H1 (cell line): ENCODE data around the gene CBLN3. TPM values are rescaled to one million over a fixed set of nuclear protein-coding genes. Genes with fewer than 3 reads are reported as not detected.
A peak's percentile ranks its signal among the peaks of the same experiment; 100 is the strongest.

ENCODE experiments used
- CTCF ChIA-PET: fragments of 300-600 bp; sonication (Branson Sonifier 250); formaldehyde crosslinking; loops from one replicate; lab custom pipeline; 2021; ENCODE audit not compliant: partially characterized antibody; lab: Charles Lee
- POLR2A ChIA-PET: fragments of 300-600 bp; sonication (Branson Sonifier 250); formaldehyde crosslinking; loops from one replicate; lab custom pipeline; 2021; ENCODE audit warnings: inconsistent platforms; ENCODE audit not compliant: partially characterized antibody; lab: Charles Lee
- DNase-seq, 2 experiments: peaks; one replicate each; pipeline versions ENCODE4 v3.0.0 to v3.0.0-alpha.2; 2010 to 2022; ENCODE audit warnings: low spot score in 2 of 2, low read depth in 1 of 2, mixed read lengths in 1 of 2
- FAIRE-seq: peaks from 2 replicates; lab custom pipeline; 2011; peaks lifted over from hg19 to GRCh38; lab: Jason Lieb, UNC
- H2AFZ ChIP-seq: 2 replicates; pipeline ENCODE4 v1.8.1; 2012; ENCODE audit warnings: low read length, inconsistent platforms
- H2AK5ac ChIP-seq: 2 replicates; pipeline ENCODE4 v1.6.1; 2013; ENCODE audit warnings: low read depth, low read length
- H2BK120ac ChIP-seq: replicated peaks from 2 replicates; pipeline ENCODE3; 2013; ENCODE audit warnings: low read depth, low read length, inconsistent platforms
- H2BK12ac ChIP-seq: 2 replicates; pipeline ENCODE4 v1.6.1; 2013; ENCODE audit warnings: low read depth, low read length
- H2BK15ac ChIP-seq: 2 replicates; pipeline ENCODE4 v1.6.1; 2013; ENCODE audit warnings: low read length
- H2BK20ac ChIP-seq: 2 replicates; pipeline ENCODE4 v1.6.1; 2013; ENCODE audit warnings: low read length
- H2BK5ac ChIP-seq: 2 replicates; pipeline ENCODE4 v1.6.1; 2013; ENCODE audit warnings: low read depth, low read length
- H3K14ac ChIP-seq: 2 replicates; pipeline ENCODE4 v1.6.1; 2013; ENCODE audit warnings: inconsistent platforms; ENCODE audit not compliant: insufficient read length
- H3K18ac ChIP-seq: 2 replicates; pipeline ENCODE4 v1.6.1; 2013; ENCODE audit warnings: low read length; ENCODE audit errors: extremely low read depth
- H3K23ac ChIP-seq: 2 replicates; pipeline ENCODE4 v1.6.1; 2013; ENCODE audit warnings: inconsistent platforms; ENCODE audit not compliant: insufficient read length
- H3K23me2 ChIP-seq: 2 replicates; pipeline ENCODE4 v1.6.1; 2013; ENCODE audit warnings: low read depth, low read length
- H3K27ac ChIP-seq: 2 replicates; pipeline ENCODE4 v1.6.1; 2011; ENCODE audit warnings: low read depth, low read length, inconsistent platforms
- H3K27me3 ChIP-seq, 4 experiments: replicated peaks in 1 of 4; 1 replicate in 1 of 4; 2 replicates in 3 of 4; pipeline versions ENCODE4 v1.6.1 to v1.8.1; 2011 to 2013; ENCODE audit warnings: low read length in 3 of 4, mild to moderate bottlenecking in 3 of 4, inconsistent platforms in 2 of 4, mixed read lengths in 2 of 4, moderate library complexity in 1 of 4; ENCODE audit not compliant: control insufficient read depth in 3 of 4, insufficient read depth in 3 of 4; ENCODE audit errors: extremely low read depth in 1 of 4
- H3K36me3 ChIP-seq, 4 experiments: 2 replicates each; pipeline versions ENCODE4 v1.6.1 to v1.8.1; 2011 to 2013; ENCODE audit warnings: mild to moderate bottlenecking in 4 of 4, low read length in 3 of 4, moderate library complexity in 2 of 4, control low read depth in 1 of 4, inconsistent platforms in 1 of 4; ENCODE audit not compliant: insufficient read depth in 4 of 4, control insufficient read depth in 2 of 4
- H3K4ac ChIP-seq: replicated peaks from 2 replicates; pipeline ENCODE3; 2013; ENCODE audit warnings: low read length, low read depth, mixed read lengths, inconsistent platforms; ENCODE audit not compliant: insufficient read length
- H3K4me1 ChIP-seq, 4 experiments: replicated peaks in 1 of 4; 1 replicate in 1 of 4; 2 replicates in 3 of 4; pipeline versions ENCODE4 v1.6.1 to v1.8.1; 2011 to 2013; ENCODE audit warnings: low read length in 3 of 4, inconsistent platforms in 2 of 4, mixed read lengths in 1 of 4; ENCODE audit not compliant: insufficient read depth in 4 of 4, control insufficient read depth in 3 of 4
- H3K4me2 ChIP-seq, 2 experiments: 2 replicates each; pipeline versions ENCODE4 v1.6.1 to v1.8.1; 2011 to 2013; ENCODE audit warnings: low read depth in 2 of 2, low read length in 2 of 2, control low read depth in 1 of 2, inconsistent platforms in 1 of 2, mild to moderate bottlenecking in 1 of 2; ENCODE audit not compliant: insufficient read depth in 1 of 2
- H3K4me3 ChIP-seq, 4 experiments: fragments of 200-600, 300-600 bp in 1 of 4; sonication (generic), shearing (Covaris generic), sonication (Bioruptor Twin) in 1 of 4; 2 replicates each; pipeline versions ENCODE4 v1.5.1 to v1.8.1; 2011 to 2016; ENCODE audit warnings: low read length in 4 of 4, low read depth in 3 of 4, control low read depth in 2 of 4, inconsistent platforms in 2 of 4, mild to moderate bottlenecking in 2 of 4, mixed read lengths in 1 of 4, moderate library complexity in 1 of 4; ENCODE audit not compliant: insufficient read depth in 2 of 4; ENCODE audit errors: extremely low read depth in 1 of 4
- H3K56ac ChIP-seq: replicated peaks from 2 replicates; pipeline ENCODE3; 2013; ENCODE audit warnings: low read depth, mild to moderate bottlenecking, mixed read lengths, low read length, inconsistent platforms; ENCODE audit not compliant: insufficient read length
- H3K79me1 ChIP-seq: 2 replicates; pipeline ENCODE4 v1.6.1; 2013; ENCODE audit warnings: low read depth, low read length, control low read depth
- H3K79me2 ChIP-seq, 2 experiments: 2 replicates each; pipeline versions ENCODE4 v1.6.1 to v1.8.1; 2012 to 2013; ENCODE audit warnings: low read length in 2 of 2, mild to moderate bottlenecking in 2 of 2, inconsistent platforms in 1 of 2; ENCODE audit not compliant: insufficient read depth in 2 of 2, control insufficient read depth in 1 of 2
- H3K9ac ChIP-seq, 4 experiments: replicated peaks in 1 of 4; 1 replicate in 1 of 4; 2 replicates in 3 of 4; pipeline versions ENCODE4 v1.6.1 to v1.8.1; 2011 to 2013; ENCODE audit warnings: low read depth in 3 of 4, low read length in 3 of 4, control low read depth in 2 of 4, mild to moderate bottlenecking in 2 of 4, moderate library complexity in 2 of 4, inconsistent platforms in 1 of 4; ENCODE audit errors: extremely low read depth in 1 of 4
- H3K9me3 ChIP-seq, 2 experiments: 2 replicates each; pipeline versions ENCODE4 v1.6.1 to v1.8.1; 2012 to 2013; ENCODE audit warnings: mild to moderate bottlenecking in 2 of 2, moderate library complexity in 2 of 2, control low read depth in 1 of 2, inconsistent platforms in 1 of 2, low read depth in 1 of 2, low read length in 1 of 2, mixed read lengths in 1 of 2; ENCODE audit not compliant: insufficient read depth in 2 of 2
- H4K20me1 ChIP-seq, 2 experiments: replicated peaks in 1 of 2; 2 replicates each; pipeline versions ENCODE3 to v1.8.1; 2011 to 2013; ENCODE audit warnings: inconsistent platforms in 2 of 2, low read length in 2 of 2, mild to moderate bottlenecking in 1 of 2; ENCODE audit not compliant: insufficient read depth in 2 of 2, control insufficient read depth in 1 of 2
- H4K5ac ChIP-seq: 2 replicates; pipeline ENCODE4 v1.6.1; 2013; ENCODE audit warnings: low read length, low read depth, mixed read lengths, inconsistent platforms; ENCODE audit not compliant: insufficient read length
- H4K8ac ChIP-seq: 2 replicates; pipeline ENCODE4 v1.8.0; 2013; ENCODE audit warnings: mild to moderate bottlenecking, moderate library complexity, low read length, inconsistent platforms; ENCODE audit not compliant: insufficient read depth; ENCODE audit errors: extremely low read depth
- H4K91ac ChIP-seq: replicated peaks from 2 replicates; pipeline ENCODE3; 2013; ENCODE audit warnings: low read length, mixed read lengths, inconsistent platforms; ENCODE audit not compliant: insufficient read length
- RAD21 ChIP-seq, 2 experiments: IDR thresholded peaks in 1 of 2; conservative IDR thresholded peaks in 1 of 2; 2 replicates each; pipeline ENCODE4 v1.6.1; 2011; ENCODE audit warnings: low read depth in 2 of 2, low read length in 2 of 2, improper control_type of control experiment in 1 of 2, inconsistent platforms in 1 of 2, mild to moderate bottlenecking in 1 of 2, moderate library complexity in 1 of 2
- SAP30 ChIP-seq: fragments of 300-600 bp; sonication (generic); IDR thresholded peaks from 2 replicates; pipeline ENCODE4 v1.7.1; 2012; ENCODE audit warnings: low read length, moderate library complexity, mild to moderate bottlenecking, inconsistent platforms; ENCODE audit not compliant: insufficient read depth, insufficient replicate concordance
- WGBS, 2 experiments: shearing (Covaris generic) in 1 of 2; methylation state at CpG; one replicate each; pipeline versions ENCODE4 v1.1.6 to v1.1.7; 2013 to 2015; ENCODE audit warnings: low lambda C conversion rate in 2 of 2, mixed read lengths in 2 of 2, inconsistent platforms in 1 of 2, low coverage in 1 of 2, missing lambda C conversion rate in 1 of 2; ENCODE audit not compliant: insufficient replicate concordance in 2 of 2, insufficient coverage in 1 of 2, insufficient read length in 1 of 2; ENCODE audit errors: extremely low coverage in 1 of 2, missing lambda C conversion rate in 1 of 2; 5-methylcytosine and 5-hydroxymethylcytosine counted together
- polyA plus RNA-seq, 7 experiments: library from polyadenylated mRNA; depleted of rRNA in 3 of 7; stranded (reverse) in 5 of 7; unstranded in 2 of 7; fragments of >200 nt in 5 of 7; fragments of 200-250 nt in 2 of 7; gene quantifications; 1 replicate in 5 of 7; 2 replicates in 1 of 7; 4 replicates in 1 of 7; pipeline versions ENCODE4 v1.2.1 to v1.2.3, GENCODE V29; 2011 to 2013; ENCODE audit warnings: missing spikeins in 2 of 7, mixed read lengths in 2 of 7
- total RNA-seq: library from RNA; stranded (reverse); fragmentation: NEBNext Ultra II Directional; extraction: Animal tissue kit (Norgen Biotek cat#: 25700); gene quantifications from 2 replicates; pipeline ENCODE4 v1.2.1, GENCODE V29; 2021
- TF ChIP-seq, protein P1 (sequence below), 3 experiments: IDR thresholded peaks; 1 replicate in 2 of 3; 2 replicates in 1 of 3; pipeline versions ENCODE4 v1.5.1 to v1.6.1; 2011; ENCODE audit warnings: low read length in 3 of 3, mild to moderate bottlenecking in 3 of 3, inconsistent platforms in 2 of 3, low read depth in 1 of 3, moderate library complexity in 1 of 3; ENCODE audit not compliant: insufficient read depth in 1 of 3; ENCODE audit errors: control extremely low read depth in 1 of 3

Gene CBLN3
- total and polyA plus RNA-seq, 2 of the 8 experiments (the other 6 are each of a cell fraction or from before 2014, with no cell fraction given) = 0.54 to 1.00 TPM

DNA sequence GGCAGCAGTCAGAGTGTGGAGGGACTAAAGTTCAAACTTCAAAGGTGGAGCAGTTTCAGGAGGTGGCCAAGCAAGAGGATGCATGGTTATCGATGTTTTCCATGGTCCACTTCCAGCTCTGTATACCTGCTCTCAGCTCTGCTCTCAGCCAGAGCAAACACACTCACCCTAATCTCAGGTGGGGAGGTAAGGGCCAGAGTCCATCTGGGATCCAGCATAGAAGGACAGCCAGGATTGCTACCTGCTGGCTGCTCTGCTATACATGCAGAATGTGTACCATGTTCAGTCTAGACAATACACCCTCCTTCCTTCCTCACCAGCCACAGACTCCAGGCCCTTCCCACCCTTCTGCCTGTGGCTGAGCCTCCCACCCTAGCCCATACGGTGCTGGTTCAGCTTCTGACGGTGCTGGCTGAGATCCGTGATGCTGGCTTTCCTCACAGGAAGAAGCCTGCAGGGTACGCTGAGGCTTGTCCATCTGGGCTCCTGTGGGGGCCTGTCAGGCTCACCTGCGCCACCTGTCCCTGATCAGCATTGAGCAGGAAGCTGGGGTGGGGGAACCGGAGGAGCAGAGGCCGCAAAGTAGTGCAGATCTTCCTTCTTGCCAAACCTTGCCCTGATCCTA lies 2.4 kb downstream of the CBLN3 start:
- CTCF ChIA-PET = interaction anchor here (0.6 to 21.3 kb wide), 12 partner anchors 8 to 1481 kb away, joined by 3 to 664 read pairs (median 18); partner anchors contain the start of genes ADCY4, NFATC4 and RIPK3
- FAIRE-seq = no peak
- H2AFZ ChIP-seq = peak overlapping the region; percentile 80

More for the DNA sequence above, 2.4 kb downstream of the CBLN3 start:
- Histone ChIP-seq H3K9me3 (no peaks in the 10 kb centered on the region), H3K18ac (peak overlapping the region; percentile 19; the same call in 1 of the 2 replicates), H4K20me1 (peaks cover 0 to 3% of the 10 kb centered on the region in 2 experiments), H3K23ac (no peak overlapping the region), H3K27ac (no peak overlapping the region), H2AK5ac (peak overlapping the region; percentile 8; the same call in 1 of the 2 replicates), H3K14ac (no peak overlapping the region), H4K8ac (no peak overlapping the region; the same call in 1 of the 2 replicates), H3K4me2 (no peak overlapping the region), H2BK12ac (peak overlapping the region; percentile 90; the same call in 1 of the 2 replicates), H4K91ac (peak overlapping the region; percentile 68), H3K4me3 (no peak overlapping the region), H2BK5ac (peak overlapping the region; percentile 12; the same call in 1 of the 2 replicates), H3K4ac (peak overlapping the region; percentile 50), H4K5ac (no peak overlapping the region), H2BK20ac (peak overlapping the region; percentile 83; the same call in 1 of the 2 replicates), H3K79me1 (no peaks in the 10 kb centered on the region), H3K79me2 (no peaks in the 10 kb centered on the region), H3K56ac (no peak overlapping the region), H3K9ac (no peak overlapping the region), H3K27me3 (peaks cover 0 to 20% (median 1%) of the 10 kb centered on the region in 4 experiments; a peak in 3 of 7 replicates), H2BK15ac (peak overlapping the region; percentile 98; the same call in 1 of the 2 replicates), H3K4me1 (peaks cover 6 to 21% (median 15%) of the 10 kb centered on the region in 4 experiments), H2BK120ac (peak overlapping the region; percentile 59), H3K23me2 (peaks cover 5% of the 10 kb centered on the region; the same call in 1 of the 2 replicates), H3K36me3 (no peaks in the 10 kb centered on the region)
- POLR2A ChIA-PET = interaction anchor here (0.6 to 5.4 kb wide), 4 partner anchors 9 to 100 kb away, joined by 3 to 46 read pairs (median 16); partner anchors contain the start of gene ADCY4
- 46% methylated on average over 8 of the region's 8 CpGs; no CpG with 5 or more reads in 1 of the 2 experiments for whole genome bisulfite sequencing, 2 experiments
- no peak for DNase-seq
- TF ChIP-seq, protein P1, sequence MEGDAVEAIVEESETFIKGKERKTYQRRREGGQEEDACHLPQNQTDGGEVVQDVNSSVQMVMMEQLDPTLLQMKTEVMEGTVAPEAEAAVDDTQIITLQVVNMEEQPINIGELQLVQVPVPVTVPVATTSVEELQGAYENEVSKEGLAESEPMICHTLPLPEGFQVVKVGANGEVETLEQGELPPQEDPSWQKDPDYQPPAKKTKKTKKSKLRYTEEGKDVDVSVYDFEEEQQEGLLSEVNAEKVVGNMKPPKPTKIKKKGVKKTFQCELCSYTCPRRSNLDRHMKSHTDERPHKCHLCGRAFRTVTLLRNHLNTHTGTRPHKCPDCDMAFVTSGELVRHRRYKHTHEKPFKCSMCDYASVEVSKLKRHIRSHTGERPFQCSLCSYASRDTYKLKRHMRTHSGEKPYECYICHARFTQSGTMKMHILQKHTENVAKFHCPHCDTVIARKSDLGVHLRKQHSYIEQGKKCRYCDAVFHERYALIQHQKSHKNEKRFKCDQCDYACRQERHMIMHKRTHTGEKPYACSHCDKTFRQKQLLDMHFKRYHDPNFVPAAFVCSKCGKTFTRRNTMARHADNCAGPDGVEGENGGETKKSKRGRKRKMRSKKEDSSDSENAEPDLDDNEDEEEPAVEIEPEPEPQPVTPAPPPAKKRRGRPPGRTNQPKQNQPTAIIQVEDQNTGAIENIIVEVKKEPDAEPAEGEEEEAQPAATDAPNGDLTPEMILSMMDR (IDR thresholded peaks at IDR 0.05; ENCODE audit: control extremely low read depth in 1 of 3, insufficient read depth in 1 of 3, low read depth in 1 of 3, low read length in 3 of 3) = peak; percentile 45 to 55 (median 46)
- TF ChIP-seq RAD21 (IDR thresholded peaks at IDR 0.05 in 1 of 2, conservative IDR thresholded peaks at IDR 0.05 in 1 of 2; ENCODE audit: low read depth in 2 of 2, low read length in 2 of 2) = peak; percentile 23 to 36; a peak in 3 of 4 replicates
- no peak for TF ChIP-seq SAP30
